HepG2 (cell line): ENCODE results near the gene FUT1. TPM values are rescaled to one million over a fixed set of nuclear protein-coding genes. Genes with fewer than 3 reads are reported as not detected.

Source experiments
- BORCS8-MEF2B ChIP-seq: sonication (generic); formaldehyde crosslinking; IDR thresholded peaks from 2 replicates; pipeline ENCODE4 v1.8.0; 2022; ENCODE audit warnings: mild to moderate bottlenecking, missing genetic modification reagents
- CBX2 ChIP-seq, 2 experiments: fragments of 200-600 bp in 1 of 2; sonication (generic); formaldehyde crosslinking in 1 of 2; IDR thresholded peaks; 2 replicates each; pipeline versions ENCODE4 v1.7.0 to v1.8.1; 2018 to 2022; ENCODE audit warnings: low read depth in 2 of 2, low read length in 1 of 2, mild to moderate bottlenecking in 1 of 2, missing genetic modification reagents in 1 of 2
- KIAA2018 ChIP-seq: sonication (generic); formaldehyde crosslinking; IDR thresholded peaks from 2 replicates; pipeline ENCODE4 v1.5.0; 2020; ENCODE audit warnings: mild to moderate bottlenecking, missing genetic modification reagents, borderline replicate concordance
- MED1 ChIP-seq: sonication (generic); formaldehyde crosslinking; IDR thresholded peaks from 2 replicates; pipeline ENCODE4 v1.4.0; 2020; ENCODE audit warnings: missing genetic modification reagents
- MXI1 ChIP-seq: IDR thresholded peaks from 3 replicates; pipeline ENCODE4 v1.6.1; 2012; ENCODE audit warnings: low read depth, low read length, inconsistent platforms, borderline replicate concordance
- MZF1 ChIP-seq: sonication (generic); formaldehyde crosslinking; IDR thresholded peaks from 2 replicates; pipeline ENCODE4 v1.8.1; 2023; ENCODE audit warnings: mild to moderate bottlenecking, missing genetic modification reagents, borderline replicate concordance
- RARG ChIP-seq: sonication (generic); formaldehyde crosslinking; IDR thresholded peaks from 2 replicates; pipeline ENCODE4 v1.4.0; 2020; ENCODE audit warnings: low read depth, mild to moderate bottlenecking, missing genetic modification reagents
- SAP130 ChIP-seq: IDR thresholded peaks from 2 replicates; pipeline ENCODE4 v1.6.1; 2016; ENCODE audit warnings: low read depth
- ZBTB14 ChIP-seq: sonication (generic); formaldehyde crosslinking; IDR thresholded peaks from 2 replicates; pipeline ENCODE4 v1.4.0; 2020; ENCODE audit warnings: missing genetic modification reagents
- ZBTB7B ChIP-seq: sonication (generic); formaldehyde crosslinking; IDR thresholded peaks from 2 replicates; pipeline ENCODE4 v1.4.0; 2020; ENCODE audit warnings: missing genetic modification reagents
- ZNF318 ChIP-seq: sonication (generic); formaldehyde crosslinking; IDR thresholded peaks from 2 replicates; pipeline ENCODE4 v1.4.0; 2020; ENCODE audit warnings: mild to moderate bottlenecking, missing genetic modification reagents
- ZNF331 ChIP-seq: sonication (generic); formaldehyde crosslinking; IDR thresholded peaks from 2 replicates; pipeline ENCODE4 v1.4.0; 2020; ENCODE audit warnings: missing genetic modification reagents
- ZNF761 ChIP-seq: sonication (generic); formaldehyde crosslinking; conservative IDR thresholded peaks from 2 replicates; pipeline ENCODE4 v1.4.0; 2020; ENCODE audit warnings: mild to moderate bottlenecking, missing genetic modification reagents
- polyA plus RNA-seq, 8 experiments: library from polyadenylated mRNA; depleted of rRNA in 3 of 8; stranded (reverse) in 7 of 8; unstranded in 1 of 8; fragments of >200 nt; fragmentation: Illumina TruSeq in 4 of 8; extraction: Trizol in 4 of 8; gene quantifications; 2 replicates each; pipeline versions ENCODE4 v1.2.1 to v1.2.3, GENCODE V29; 2011 to 2016; ENCODE audit warnings: low read depth in 4 of 8, missing spikeins in 1 of 8, mixed read lengths in 1 of 8; ENCODE audit not compliant: insufficient read depth in 1 of 8
- total RNA-seq, 5 experiments: library from RNA; depleted of rRNA; stranded (reverse); fragments of >200 nt; fragmentation: Illumina TruSeq; extraction: Trizol; gene quantifications; 2 replicates each; pipeline ENCODE4 v1.2.3, GENCODE V29; 2016; ENCODE audit warnings: low read depth in 1 of 5

Gene FUT1
- total and polyA plus RNA-seq, 2 of the 13 experiments (the other 11 are each of a cell fraction or from before 2014, with no cell fraction given), result 0.07 to 1.1 TPM

GRCh38 chr19:48784527-48784926 is 32.1 kb upstream of the FUT1 start (continued):
- TF ChIP-seq KIAA2018 (no peak), ZNF318 (CRISPR knock-in tag) (no peak), SAP130 (CRISPR knock-in tag) (0 out of 2 replicates have a peak, but pooled peaks have one; percentile 29), RARG (no peak), ZBTB7B (CRISPR knock-in tag) (no peak), CBX2 (IDR thresholded peaks at IDR 0.05; ENCODE audit: low read depth, low read length) (no peak), CBX2 (CRISPR knock-in tag; IDR thresholded peaks at IDR 0.05; ENCODE audit: low read depth) (no peak), ZNF331 (CRISPR knock-in tag) (no peak), MXI1 (no peak), ZBTB14 (CRISPR knock-in tag) (no peak), BORCS8-MEF2B (CRISPR knock-in tag) (no peak), MED1 (CRISPR knock-in tag) (0 out of 2 replicates have a peak, but pooled peaks have one; percentile 15), ZNF761 (CRISPR knock-in tag) (no peak), MZF1 (CRISPR knock-in tag) (no peak)
